Measurements from ENCODE around the gene PDX1.
A peak's percentile ranks its signal among the peaks of the same experiment; 100 is the strongest.

PDX1 gene

DNA sequence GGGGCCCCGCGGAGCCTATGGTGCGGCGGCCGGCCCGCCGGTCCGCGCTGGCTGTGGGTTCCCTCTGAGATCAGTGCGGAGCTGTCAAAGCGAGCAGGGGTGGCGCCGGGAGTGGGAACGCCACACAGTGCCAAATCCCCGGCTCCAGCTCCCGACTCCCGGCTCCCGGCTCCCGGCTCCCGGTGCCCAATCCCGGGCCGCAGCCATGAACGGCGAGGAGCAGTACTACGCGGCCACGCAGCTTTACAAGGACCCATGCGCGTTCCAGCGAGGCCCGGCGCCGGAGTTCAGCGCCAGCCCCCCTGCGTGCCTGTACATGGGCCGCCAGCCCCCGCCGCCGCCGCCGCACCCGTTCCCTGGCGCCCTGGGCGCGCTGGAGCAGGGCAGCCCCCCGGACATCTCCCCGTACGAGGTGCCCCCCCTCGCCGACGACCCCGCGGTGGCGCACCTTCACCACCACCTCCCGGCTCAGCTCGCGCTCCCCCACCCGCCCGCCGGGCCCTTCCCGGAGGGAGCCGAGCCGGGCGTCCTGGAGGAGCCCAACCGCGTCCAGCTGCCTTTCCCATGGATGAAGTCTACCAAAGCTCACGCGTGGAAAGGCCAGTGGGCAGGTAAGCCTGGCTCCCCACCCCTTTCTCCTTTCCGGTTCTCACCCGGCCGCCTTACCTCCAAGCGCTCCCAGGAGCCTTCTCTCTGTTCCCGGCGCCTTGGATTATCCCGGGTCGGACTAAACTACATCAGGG lies at the start of gene PDX1:
Gene PDX1, plus strand, starts transcription at position 67 of the 743 bp plus-strand sequence. Its CDS starts 139 bp downstream, at position 206.
- in situ Hi-C loops (cut with HindIII; ENCODE audit: low sequenced_read_pairs) = no loop called here
- H3K4me3 ChIP-seq (ENCODE audit: low read depth, low read length) = peak within 1 kb of the TSS; percentile 16
- DNase-seq (ENCODE audit: low read depth) = no peak
- TF ChIP-seq, protein P1, sequence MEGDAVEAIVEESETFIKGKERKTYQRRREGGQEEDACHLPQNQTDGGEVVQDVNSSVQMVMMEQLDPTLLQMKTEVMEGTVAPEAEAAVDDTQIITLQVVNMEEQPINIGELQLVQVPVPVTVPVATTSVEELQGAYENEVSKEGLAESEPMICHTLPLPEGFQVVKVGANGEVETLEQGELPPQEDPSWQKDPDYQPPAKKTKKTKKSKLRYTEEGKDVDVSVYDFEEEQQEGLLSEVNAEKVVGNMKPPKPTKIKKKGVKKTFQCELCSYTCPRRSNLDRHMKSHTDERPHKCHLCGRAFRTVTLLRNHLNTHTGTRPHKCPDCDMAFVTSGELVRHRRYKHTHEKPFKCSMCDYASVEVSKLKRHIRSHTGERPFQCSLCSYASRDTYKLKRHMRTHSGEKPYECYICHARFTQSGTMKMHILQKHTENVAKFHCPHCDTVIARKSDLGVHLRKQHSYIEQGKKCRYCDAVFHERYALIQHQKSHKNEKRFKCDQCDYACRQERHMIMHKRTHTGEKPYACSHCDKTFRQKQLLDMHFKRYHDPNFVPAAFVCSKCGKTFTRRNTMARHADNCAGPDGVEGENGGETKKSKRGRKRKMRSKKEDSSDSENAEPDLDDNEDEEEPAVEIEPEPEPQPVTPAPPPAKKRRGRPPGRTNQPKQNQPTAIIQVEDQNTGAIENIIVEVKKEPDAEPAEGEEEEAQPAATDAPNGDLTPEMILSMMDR (IDR thresholded peaks at IDR 0.05; ENCODE audit: low read depth, low read length, missing control alignments) = no peak

DNA sequence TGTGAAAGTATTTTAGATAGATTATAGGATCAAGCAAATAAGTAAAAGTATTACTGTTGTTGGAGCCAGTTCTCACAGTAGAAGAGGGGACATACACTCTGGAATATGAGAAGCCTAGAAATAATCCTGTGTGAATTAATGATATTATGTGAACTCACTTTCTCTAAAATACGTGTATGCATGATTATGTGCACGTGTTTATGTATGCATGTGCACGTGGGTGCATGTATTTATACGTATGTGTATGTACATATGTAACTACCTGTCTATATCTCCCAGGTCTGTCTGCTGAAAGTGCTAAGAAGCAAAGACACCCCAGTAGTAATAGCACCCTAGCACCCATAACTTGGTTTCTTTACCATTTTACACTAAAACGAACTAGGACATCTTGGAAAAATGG lies 41.5 kb upstream of the PDX1 start:
- TF ChIP-seq, protein P1 (IDR thresholded peaks at IDR 0.05; ENCODE audit: low read depth, low read length, missing control alignments) = no peak
- H3K4me3 ChIP-seq (ENCODE audit: low read depth, low read length) = no peak overlapping the region
- DNase-seq (ENCODE audit: low read depth) = no peak
- in situ Hi-C loops (cut with HindIII; ENCODE audit: low sequenced_read_pairs) = no loop called here

DNA sequence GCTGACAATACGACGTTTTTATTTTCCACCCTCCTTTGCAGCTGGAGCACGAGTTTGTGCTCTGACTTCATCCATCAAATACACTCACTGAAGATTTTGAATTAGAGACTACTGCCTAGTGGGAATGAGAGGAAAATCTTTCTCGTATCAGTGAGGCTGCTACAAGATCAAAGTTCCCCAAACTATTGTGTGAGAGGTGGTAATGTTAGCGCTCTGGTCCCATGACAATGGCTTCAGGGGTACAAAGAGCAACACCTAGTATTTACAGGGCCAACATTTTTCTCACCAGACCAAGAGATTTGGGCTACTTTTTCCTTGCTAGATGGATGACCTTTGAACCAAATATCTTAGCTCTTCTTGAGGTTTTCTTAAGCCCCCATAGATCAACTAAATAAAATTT lies 30.3 kb upstream of the PDX1 start:
- no peak for DNase-seq (ENCODE audit: low read depth)
- no peak overlapping the region for H3K4me3 ChIP-seq (ENCODE audit: low read depth, low read length)
- in situ Hi-C loops (cut with HindIII; ENCODE audit: low sequenced_read_pairs) = no loop called here
- TF ChIP-seq, protein P1 (IDR thresholded peaks at IDR 0.05; ENCODE audit: low read depth, low read length, missing control alignments) = no peak

DNA sequence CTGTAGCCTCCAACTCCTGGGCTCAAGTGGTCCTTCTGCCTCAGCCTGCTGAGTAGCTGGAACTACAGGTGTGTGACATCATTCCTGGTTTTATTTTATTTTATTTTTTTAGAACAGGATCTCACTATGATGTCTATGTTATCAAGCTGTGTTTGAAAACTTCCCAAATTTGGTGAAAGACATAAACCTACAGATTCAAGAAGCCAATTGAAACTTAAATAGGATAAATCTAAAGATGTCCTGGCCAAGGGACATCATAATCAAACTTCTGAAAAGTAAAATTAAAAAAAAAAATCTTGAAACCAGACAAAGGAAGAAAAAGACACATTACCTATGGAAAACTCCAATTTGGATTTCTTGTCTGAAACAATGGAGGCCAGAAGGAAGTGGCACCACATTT lies 23.1 kb upstream of the PDX1 start:
- no peak for DNase-seq (ENCODE audit: low read depth)
- TF ChIP-seq, protein P1 (IDR thresholded peaks at IDR 0.05; ENCODE audit: low read depth, low read length, missing control alignments) = no peak
- no peak overlapping the region for H3K4me3 ChIP-seq (ENCODE audit: low read depth, low read length)
- in situ Hi-C loops (cut with HindIII; ENCODE audit: low sequenced_read_pairs) = no loop called here

DNA sequence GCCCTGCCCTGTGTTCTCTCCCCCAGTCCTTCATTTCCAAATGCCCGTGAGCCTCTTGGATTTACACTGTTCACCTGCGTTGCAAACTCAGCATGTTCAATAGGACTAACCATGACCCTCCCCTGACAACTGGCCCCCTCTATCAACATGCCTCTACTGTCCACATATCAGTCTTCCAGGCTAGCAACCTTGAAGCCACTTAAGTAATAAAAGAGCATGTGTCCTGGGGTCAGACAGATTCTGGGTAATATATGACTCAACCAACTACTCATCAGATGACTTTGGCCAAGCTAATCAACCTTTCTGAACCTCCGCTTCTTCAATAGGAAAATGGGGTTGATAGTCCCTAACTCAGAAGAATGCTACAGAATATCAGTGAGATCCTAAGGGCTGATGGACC lies 15.1 kb upstream of the PDX1 start:
- no peak overlapping the region for H3K4me3 ChIP-seq (ENCODE audit: low read depth, low read length)
- in situ Hi-C loops (cut with HindIII; ENCODE audit: low sequenced_read_pairs) = no loop called here
- no peak for DNase-seq (ENCODE audit: low read depth)
- TF ChIP-seq, protein P1 (IDR thresholded peaks at IDR 0.05; ENCODE audit: low read depth, low read length, missing control alignments) = no peak

DNA sequence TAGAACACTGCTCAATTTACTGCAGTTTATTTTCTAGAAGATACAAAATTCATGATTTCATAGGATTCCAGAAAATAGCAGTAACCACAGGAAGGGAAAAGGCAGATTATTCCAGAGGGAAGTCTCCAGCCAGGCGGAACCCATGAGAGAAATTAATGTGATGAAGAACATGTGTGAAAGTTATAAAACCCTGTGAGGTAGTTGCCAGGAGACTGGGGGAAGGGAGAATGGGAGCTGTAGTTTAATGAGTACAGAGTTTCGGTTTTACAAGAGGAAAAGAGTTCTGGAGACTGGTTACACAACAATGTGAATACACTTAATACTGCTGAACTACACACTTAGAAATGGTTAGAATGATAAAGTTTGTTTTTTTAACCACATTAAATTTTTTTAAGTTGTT lies 14.2 kb upstream of the PDX1 start:
- no peak for DNase-seq (ENCODE audit: low read depth)
- TF ChIP-seq, protein P1 (IDR thresholded peaks at IDR 0.05; ENCODE audit: low read depth, low read length, missing control alignments) = no peak
- H3K4me3 ChIP-seq (ENCODE audit: low read depth, low read length) = no peak overlapping the region
- in situ Hi-C loops (cut with HindIII; ENCODE audit: low sequenced_read_pairs) = no loop called here

All from astrocyte of the cerebellum (primary cell).